ENCODE data around the gene TMEM222. TPM values are rescaled to one million over a fixed set of nuclear protein-coding genes. Genes with fewer than 3 reads are reported as not detected.

Gene TMEM222
- total RNA-seq, 1 donor from 2014 or later = 43.5 TPM

DNA sequence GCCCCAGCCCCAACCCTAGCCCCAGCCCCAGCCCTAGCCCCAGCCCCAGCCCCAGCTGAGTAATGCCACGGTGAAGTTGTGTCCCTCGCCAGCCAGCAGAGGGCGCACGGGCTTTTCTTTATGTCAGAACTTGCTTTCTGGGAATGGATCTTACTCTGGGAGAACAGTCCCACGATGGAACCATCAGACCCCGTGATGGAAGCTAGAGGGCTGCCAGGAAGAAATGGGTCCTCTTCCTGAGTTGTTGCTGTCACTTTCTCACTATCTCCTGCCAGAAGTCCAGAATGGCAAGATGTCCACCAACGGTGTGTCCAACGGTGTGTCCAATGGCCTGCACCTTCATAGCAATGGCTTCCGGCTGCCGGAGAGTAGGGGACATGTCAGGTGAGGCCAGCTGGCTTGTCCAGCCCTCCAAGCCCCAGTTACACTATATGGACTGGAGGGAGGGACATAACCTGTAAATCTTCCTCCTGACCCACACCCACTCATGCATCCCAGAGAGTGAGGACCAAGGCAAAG is 25.1 kb upstream of the TMEM222 start:
- DNase-seq (ENCODE audit: low spot score) = peak; percentile 83
- H3K4me3 Mint-ChIP-seq (ENCODE audit: unreplicated experiment) = no peak overlapping the region

DNA sequence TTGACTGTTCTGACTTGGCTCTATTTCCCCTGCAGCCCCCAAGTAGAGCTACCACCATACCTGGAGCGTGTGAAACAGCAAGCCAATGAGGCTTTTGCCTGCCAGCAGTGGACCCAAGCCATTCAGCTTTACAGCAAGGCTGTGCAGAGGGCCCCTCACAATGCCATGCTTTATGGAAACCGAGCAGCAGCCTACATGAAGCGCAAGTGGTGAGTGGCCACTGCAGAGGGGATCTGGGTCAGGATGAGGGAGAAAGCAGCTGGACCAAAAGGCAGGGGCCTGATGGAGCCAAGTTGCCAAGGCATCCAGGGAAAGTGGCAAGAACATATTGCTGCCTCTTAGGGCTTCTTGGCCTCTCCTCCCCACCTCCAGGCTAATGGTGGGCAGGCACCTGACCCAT is 24.1 kb upstream of the TMEM222 start:
- peaks cover 12% of the 10 kb centered on the region for H3K4me1 Mint-ChIP-seq (ENCODE audit: unreplicated experiment)
- H3K27ac Mint-ChIP-seq (ENCODE audit: unreplicated experiment) = no peak overlapping the region
- H3K9me3 Mint-ChIP-seq (ENCODE audit: unreplicated experiment) = no peaks in the 10 kb centered on the region
- H3K27me3 Mint-ChIP-seq (ENCODE audit: unreplicated experiment) = peaks cover 8% of the 10 kb centered on the region
- no peak for DNase-seq (ENCODE audit: low spot score)
- TF ChIP-seq CTCF (IDR thresholded peaks at IDR 0.05; ENCODE audit: unreplicated experiment) = no peak
- peaks cover 20% of the 10 kb centered on the region for H3K36me3 Mint-ChIP-seq (ENCODE audit: low read depth, unreplicated experiment)
- no peak overlapping the region for H3K4me3 Mint-ChIP-seq (ENCODE audit: unreplicated experiment)

More for the DNA sequence above, 25.1 kb upstream of the TMEM222 start:
- peaks cover 25% of the 10 kb centered on the region for H3K36me3 Mint-ChIP-seq (ENCODE audit: low read depth, unreplicated experiment)
- no peak overlapping the region for H3K27ac Mint-ChIP-seq (ENCODE audit: unreplicated experiment)
- H3K9me3 Mint-ChIP-seq (ENCODE audit: unreplicated experiment) = no peaks in the 10 kb centered on the region
- peaks cover 12% of the 10 kb centered on the region for H3K4me1 Mint-ChIP-seq (ENCODE audit: unreplicated experiment)
- TF ChIP-seq CTCF (IDR thresholded peaks at IDR 0.05; ENCODE audit: unreplicated experiment) = peak; percentile 65
- H3K27me3 Mint-ChIP-seq (ENCODE audit: unreplicated experiment) = peaks cover 8% of the 10 kb centered on the region

DNA sequence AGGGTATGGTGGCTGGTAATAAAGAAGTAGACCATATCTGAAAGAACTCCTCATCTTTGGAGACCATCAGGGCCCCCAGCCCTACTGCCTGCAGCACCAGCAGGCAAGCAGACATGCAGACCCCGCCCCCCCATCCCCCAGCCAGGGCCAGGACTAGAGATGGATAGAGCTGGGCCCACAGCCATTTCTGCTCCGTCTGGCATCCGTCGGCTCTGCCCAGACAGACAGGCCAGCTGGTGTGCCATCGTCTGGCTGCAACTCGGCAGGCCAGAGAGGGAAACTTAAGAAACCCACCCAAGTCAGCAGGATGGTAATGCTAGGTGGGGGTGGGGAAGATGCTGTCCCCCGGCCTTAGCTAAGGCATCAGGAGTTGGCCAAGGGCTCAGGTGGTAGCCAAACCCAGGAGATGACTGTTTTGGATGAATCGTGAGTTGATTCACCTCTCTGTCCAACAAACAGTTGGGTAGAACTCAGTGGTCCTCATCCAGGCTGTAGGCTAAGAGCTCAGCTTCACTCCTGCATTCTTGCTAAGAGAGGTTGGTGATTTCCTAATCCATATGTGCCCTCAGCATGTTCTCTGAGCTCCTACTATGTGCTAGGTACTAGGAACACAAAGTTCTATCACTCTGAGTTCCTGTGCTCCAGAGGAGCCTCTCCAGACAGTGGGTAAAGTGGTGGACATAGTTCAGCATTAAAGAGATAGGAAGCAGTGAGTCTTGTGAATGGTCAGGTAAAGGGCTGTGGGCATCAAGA is 23.2 kb upstream of the TMEM222 start:
- no peaks in the 10 kb centered on the region for H3K9me3 Mint-ChIP-seq (ENCODE audit: unreplicated experiment)
- DNase-seq (ENCODE audit: low spot score) = no peak
- peaks cover 8% of the 10 kb centered on the region for H3K27me3 Mint-ChIP-seq (ENCODE audit: unreplicated experiment)
- TF ChIP-seq CTCF (IDR thresholded peaks at IDR 0.05; ENCODE audit: unreplicated experiment) = no peak
- H3K4me3 Mint-ChIP-seq (ENCODE audit: unreplicated experiment) = peak overlapping the region; percentile 76
- peak overlapping the region; percentile 74 for H3K27ac Mint-ChIP-seq (ENCODE audit: unreplicated experiment)
- H3K4me1 Mint-ChIP-seq (ENCODE audit: unreplicated experiment) = peaks cover 12% of the 10 kb centered on the region
- H3K36me3 Mint-ChIP-seq (ENCODE audit: low read depth, unreplicated experiment) = peaks cover 20% of the 10 kb centered on the region

GRCh38 chr1:27299385-27300271 is 22.3 kb upstream of the TMEM222 start:
- Mint-ChIP-seq H3K27ac (ENCODE audit: unreplicated experiment) (peak overlapping the region; percentile 74), H3K4me1 (ENCODE audit: unreplicated experiment) (peaks cover 12% of the 10 kb centered on the region), H3K9me3 (ENCODE audit: unreplicated experiment) (no peaks in the 10 kb centered on the region), H3K27me3 (ENCODE audit: unreplicated experiment) (peaks cover 8% of the 10 kb centered on the region), H3K4me3 (ENCODE audit: unreplicated experiment) (peak overlapping the region; percentile 76), H3K36me3 (ENCODE audit: low read depth, unreplicated experiment) (peaks cover 23% of the 10 kb centered on the region)
- no peak for DNase-seq (ENCODE audit: low spot score)
- no peak for TF ChIP-seq CTCF (IDR thresholded peaks at IDR 0.05; ENCODE audit: unreplicated experiment)

Measured in endothelial cell (in vitro differentiated cells).